Trophoblast cell (in vitro differentiated cells and primary cell): ENCODE measurements around the gene SIK2.

Source experiments
- DNase-seq, 2 donors: peaks; one replicate each; pipeline ENCODE4 v3.0.0-alpha.2; 2016
- H2AFZ ChIP-seq: 2 replicates; pipeline ENCODE4 v1.6.1; 2013; ENCODE audit warnings: low read length, moderate library complexity, mild to moderate bottlenecking; ENCODE audit not compliant: insufficient read depth, poor library complexity
- H2AK5ac ChIP-seq: 2 replicates; pipeline ENCODE4 v1.6.1; 2013; ENCODE audit warnings: mild to moderate bottlenecking, low read length
- H2BK120ac ChIP-seq: 2 replicates; pipeline ENCODE4 v1.6.1; 2013; ENCODE audit warnings: low read length, mild to moderate bottlenecking, moderate library complexity; ENCODE audit not compliant: insufficient read depth, poor library complexity
- H2BK12ac ChIP-seq: 2 replicates; pipeline ENCODE4 v1.6.1; 2013; ENCODE audit warnings: mild to moderate bottlenecking, low read length, moderate library complexity
- H2BK5ac ChIP-seq: 2 replicates; pipeline ENCODE4 v1.6.1; 2013; ENCODE audit warnings: low read length, low read depth, moderate library complexity, mild to moderate bottlenecking; ENCODE audit not compliant: poor library complexity
- H3K14ac ChIP-seq: 2 replicates; pipeline ENCODE4 v1.6.1; 2013; ENCODE audit warnings: mild to moderate bottlenecking, low read length
- H3K18ac ChIP-seq: 2 replicates; pipeline ENCODE4 v1.6.1; 2013; ENCODE audit warnings: mild to moderate bottlenecking, low read length
- H3K23ac ChIP-seq: 2 replicates; pipeline ENCODE4 v1.6.1; 2013; ENCODE audit warnings: low read length
- H3K27ac ChIP-seq: 2 replicates; pipeline ENCODE4 v1.5.1; 2013; ENCODE audit warnings: low read depth, mild to moderate bottlenecking, inconsistent platforms, low read length, moderate library complexity
- H3K27me3 ChIP-seq: 2 replicates; pipeline ENCODE4 v1.6.1; 2013; ENCODE audit warnings: inconsistent platforms, mild to moderate bottlenecking, low read length, moderate library complexity; ENCODE audit not compliant: insufficient read depth
- H3K36me3 ChIP-seq, 2 experiments: 1 replicate in 1 of 2; 2 replicates in 1 of 2; pipeline ENCODE4 v1.6.1; 2013; ENCODE audit warnings: low read length in 2 of 2, mild to moderate bottlenecking in 2 of 2, moderate library complexity in 1 of 2; ENCODE audit not compliant: insufficient read depth in 2 of 2, control insufficient read depth in 1 of 2
- H3K4ac ChIP-seq: 2 replicates; pipeline ENCODE4 v1.6.1; 2013; ENCODE audit warnings: low read depth, mild to moderate bottlenecking, low read length, moderate library complexity
- H3K4me1 ChIP-seq, 2 experiments: 1 replicate in 1 of 2; 2 replicates in 1 of 2; pipeline ENCODE4 v1.6.1; 2013; ENCODE audit warnings: low read length in 2 of 2, mild to moderate bottlenecking in 2 of 2, moderate library complexity in 1 of 2; ENCODE audit not compliant: insufficient read depth in 2 of 2, control insufficient read depth in 1 of 2
- H3K4me2 ChIP-seq: 2 replicates; pipeline ENCODE4 v1.6.1; 2013; ENCODE audit warnings: inconsistent platforms, mild to moderate bottlenecking, low read length, moderate library complexity
- H3K4me3 ChIP-seq: 2 replicates; pipeline ENCODE4 v1.5.1; 2013; ENCODE audit warnings: mild to moderate bottlenecking, low read depth, low read length, inconsistent platforms
- H3K79me1 ChIP-seq: one replicate; pipeline ENCODE4 v1.6.1; 2013; ENCODE audit warnings: low read length
- H3K79me2 ChIP-seq: 2 replicates; pipeline ENCODE4 v1.6.1; 2013; ENCODE audit warnings: low read length, mild to moderate bottlenecking; ENCODE audit not compliant: control insufficient read depth, insufficient read depth, poor library complexity
- H3K9ac ChIP-seq: 2 replicates; pipeline ENCODE4 v1.6.1; 2013; ENCODE audit warnings: mild to moderate bottlenecking, low read length
- H3K9me3 ChIP-seq: 2 replicates; pipeline ENCODE4 v1.6.1; 2013; ENCODE audit warnings: low read depth, mild to moderate bottlenecking, control low read depth, inconsistent platforms, low read length; ENCODE audit not compliant: insufficient read depth
- H4K12ac ChIP-seq: 2 replicates; pipeline ENCODE4 v1.6.1; 2013; ENCODE audit warnings: low read depth, mild to moderate bottlenecking, low read length, moderate library complexity
- H4K8ac ChIP-seq: 2 replicates; pipeline ENCODE4 v1.6.1; 2013; ENCODE audit warnings: low read depth, mild to moderate bottlenecking, low read length, moderate library complexity
- H4K91ac ChIP-seq: one replicate; pipeline ENCODE4 v1.6.1; 2013; ENCODE audit warnings: low read depth, mild to moderate bottlenecking, low read length, moderate library complexity
- WGBS: extraction: QIAGEN DNeasy Blood & Tissue Kit; methylation state at CpG from one replicate; pipeline ENCODE4 v1.1.7; 2013; ENCODE audit warnings: missing lambda C conversion rate; ENCODE audit not compliant: insufficient read length, insufficient coverage; ENCODE audit errors: extremely low coverage; 5-methylcytosine and 5-hydroxymethylcytosine counted together

Gene SIK2

DNA sequence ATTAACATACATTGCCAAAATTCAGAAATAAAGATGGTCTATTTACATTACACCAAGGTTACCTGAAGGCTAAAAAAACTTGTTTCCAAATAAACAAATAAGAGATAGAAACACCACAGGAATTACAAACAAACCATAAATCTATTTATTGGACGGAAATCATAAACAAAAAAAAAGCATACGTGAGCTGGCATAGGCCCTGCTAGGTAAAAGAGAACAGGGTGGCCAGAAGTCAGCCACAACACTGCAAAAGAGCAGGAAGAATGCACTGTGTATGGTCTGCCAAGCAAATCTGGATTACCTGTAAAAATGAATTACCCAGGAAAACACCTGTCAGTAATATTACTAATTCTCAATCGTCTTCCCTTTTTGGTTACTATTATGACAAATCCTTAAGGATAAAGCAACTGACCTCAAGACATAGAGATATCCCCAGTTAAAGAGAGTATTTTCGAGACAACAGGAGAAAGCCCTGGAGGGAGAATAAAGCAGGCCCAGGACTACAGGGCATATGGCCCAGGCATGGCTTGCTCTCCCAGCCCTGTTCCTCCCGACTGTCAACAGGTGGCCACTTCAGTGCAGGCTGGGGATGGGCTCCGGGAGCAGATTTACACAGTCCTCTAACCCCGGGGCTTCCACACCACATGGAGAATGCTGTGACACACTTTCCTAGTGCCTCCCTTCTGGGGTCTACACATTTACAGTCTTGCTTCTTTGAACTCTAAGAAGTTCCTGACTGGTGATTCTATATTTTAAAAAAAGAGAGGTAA is 146.0 kb downstream of the SIK2 start:
- no peak overlapping the region for H2BK120ac ChIP-seq
- no peak overlapping the region for H3K4me2 ChIP-seq
- peaks cover 13 to 26% of the 10 kb centered on the region in 2 experiments for H3K36me3 ChIP-seq
- H3K18ac ChIP-seq: no peak overlapping the region
- no peaks in the 10 kb centered on the region for H3K79me2 ChIP-seq
- no peaks in the 10 kb centered on the region for H3K79me1 ChIP-seq
- no peak overlapping the region for H2AFZ ChIP-seq
- H3K4ac ChIP-seq: no peak overlapping the region
- H4K91ac ChIP-seq: no peak overlapping the region
- H2BK5ac ChIP-seq: no peak overlapping the region
- no peak overlapping the region for H4K12ac ChIP-seq
- no peak for DNase-seq
- H3K27me3 ChIP-seq: no peaks in the 10 kb centered on the region
- H2AK5ac ChIP-seq: no peak overlapping the region
- no peaks in the 10 kb centered on the region for H3K4me1 ChIP-seq
- no peak overlapping the region for H3K4me3 ChIP-seq
- no peak overlapping the region for H4K8ac ChIP-seq
- no peak overlapping the region for H3K27ac ChIP-seq
- no CpG with 5 or more reads among the region's 7 CpGs for WGBS
- H3K23ac ChIP-seq: no peak overlapping the region
- H2BK12ac ChIP-seq: no peak overlapping the region
- no peak overlapping the region for H3K9ac ChIP-seq
- H3K9me3 ChIP-seq: no peaks in the 10 kb centered on the region
- no peak overlapping the region for H3K14ac ChIP-seq

GRCh38 chr11:111749646-111750045 is 147.4 kb downstream of the SIK2 start:
- Histone ChIP-seq H4K12ac (no peak overlapping the region), H3K9ac (no peak overlapping the region), H3K27ac (no peak overlapping the region), H2BK120ac (no peak overlapping the region), H3K14ac (no peak overlapping the region), H2AFZ (no peak overlapping the region), H2BK5ac (no peak overlapping the region), H3K9me3 (no peaks in the 10 kb centered on the region), H2BK12ac (no peak overlapping the region), H3K4me3 (no peak overlapping the region), H4K91ac (no peak overlapping the region), H3K79me1 (no peaks in the 10 kb centered on the region), H3K36me3 (peaks cover 18 to 25% of the 10 kb centered on the region in 2 experiments), H4K8ac (no peak overlapping the region), H3K27me3 (no peaks in the 10 kb centered on the region), H3K79me2 (no peaks in the 10 kb centered on the region), H3K4ac (no peak overlapping the region), H3K23ac (no peak overlapping the region), H3K18ac (no peak overlapping the region), H2AK5ac (no peak overlapping the region), H3K4me2 (no peak overlapping the region), H3K4me1 (no peaks in the 10 kb centered on the region)
- DNase-seq: no peak

GRCh38 chr11:111756097-111756496 is 153.8 kb downstream of the SIK2 start:
- H2BK5ac ChIP-seq: no peak overlapping the region
- no peaks in the 10 kb centered on the region for H3K79me2 ChIP-seq
- DNase-seq: no peak
- no peak overlapping the region for H4K91ac ChIP-seq
- H3K27me3 ChIP-seq: no peaks in the 10 kb centered on the region
- H3K23ac ChIP-seq: no peak overlapping the region
- H3K4ac ChIP-seq: no peak overlapping the region
- no peaks in the 10 kb centered on the region for H3K4me1 ChIP-seq
- no peak overlapping the region for H4K8ac ChIP-seq
- no peak overlapping the region for H2BK12ac ChIP-seq
- no peak overlapping the region for H3K27ac ChIP-seq
- no peak overlapping the region for H2AFZ ChIP-seq
- WGBS: no CpG with 5 or more reads among the region's 6 CpGs
- H3K79me1 ChIP-seq: no peaks in the 10 kb centered on the region
- H2BK120ac ChIP-seq: no peak overlapping the region
- H3K14ac ChIP-seq: no peak overlapping the region
- H3K9ac ChIP-seq: no peak overlapping the region
- H3K9me3 ChIP-seq: no peaks in the 10 kb centered on the region
- H3K36me3 ChIP-seq: peaks cover 31 to 33% of the 10 kb centered on the region in 2 experiments
- no peak overlapping the region for H2AK5ac ChIP-seq
- no peak overlapping the region for H3K4me3 ChIP-seq
- no peak overlapping the region for H3K4me2 ChIP-seq
- no peak overlapping the region for H4K12ac ChIP-seq
- no peak overlapping the region for H3K18ac ChIP-seq

- H3K4me2 ChIP-seq: no peak overlapping the region
- H3K36me3 ChIP-seq: peaks cover 28 to 36% of the 10 kb centered on the region in 2 experiments
- H3K9ac ChIP-seq: no peak overlapping the region
- H3K23ac ChIP-seq: no peak overlapping the region
- H3K4me3 ChIP-seq: no peak overlapping the region
- H3K27me3 ChIP-seq: no peaks in the 10 kb centered on the region
- no peak overlapping the region for H2AK5ac ChIP-seq
- H4K12ac ChIP-seq: no peak overlapping the region
- no peaks in the 10 kb centered on the region for H3K79me2 ChIP-seq
- no peak overlapping the region for H3K14ac ChIP-seq
- peak in 1 of 2 donors; percentile 24 for DNase-seq
- no peak overlapping the region for H3K27ac ChIP-seq
- H3K9me3 ChIP-seq: no peaks in the 10 kb centered on the region
- H2AFZ ChIP-seq: no peak overlapping the region
- no peaks in the 10 kb centered on the region for H3K4me1 ChIP-seq
- no peak overlapping the region for H3K4ac ChIP-seq
- no peak overlapping the region for H4K8ac ChIP-seq
- no peak overlapping the region for H3K18ac ChIP-seq
- no peak overlapping the region for H2BK5ac ChIP-seq
- no peak overlapping the region for H4K91ac ChIP-seq
- H2BK120ac ChIP-seq: no peak overlapping the region
- H2BK12ac ChIP-seq: no peak overlapping the region
- no peaks in the 10 kb centered on the region for H3K79me1 ChIP-seq
Observed at GRCh38 chr11:111759376-111759775, 157.1 kb downstream of the SIK2 start.
